ENCODE measurements around the gene FAM163A. TPM values are rescaled to one million over a fixed set of nuclear protein-coding genes. Genes with fewer than 3 reads are reported as not detected.

The FAM163A gene
- total and polyA plus RNA-seq, 9 of the 15 experiments (the other 6 are each of a cell fraction or from before 2014, with no cell fraction given): not detected

DNA sequence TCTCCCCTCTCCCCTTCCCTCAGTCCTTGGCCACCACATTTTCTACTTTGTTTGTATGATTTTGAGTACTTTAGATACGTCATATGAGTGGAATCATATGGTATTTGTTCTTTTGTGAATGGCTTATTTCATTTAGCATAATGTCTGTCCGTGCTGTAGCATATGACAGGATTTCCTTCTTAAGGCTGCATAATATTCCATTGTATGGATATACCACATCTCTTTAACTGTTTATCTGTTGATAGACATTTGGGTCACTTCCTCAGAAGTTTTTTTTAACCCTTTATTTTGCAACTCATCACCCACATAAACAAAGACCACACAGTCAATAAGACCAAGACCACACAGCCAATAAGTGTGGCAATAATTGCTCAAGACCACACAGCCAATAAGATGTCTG lies 24.9 kb downstream of the FAM163A start:
- intact Hi-C loops (cut with micrococcal nuclease): no loop called here
- Histone ChIP-seq H3K36me3 (ENCODE audit: control insufficient read depth, insufficient read depth, low read length) (no peaks in the 10 kb centered on the region), H3K27ac (ENCODE audit: extremely low read depth, low read depth, low read length) (no peak overlapping the region), H3K79me2 (ENCODE audit: control insufficient read depth, insufficient read depth, low read length) (no peaks in the 10 kb centered on the region), H3K9ac (ENCODE audit: insufficient read depth in 1 of 2, low read depth in 2 of 2, low read length in 2 of 2) (no peak overlapping the region), H3K4me2 (ENCODE audit: insufficient read depth, low read length) (no peak overlapping the region), H3K27me3 (ENCODE audit: control insufficient read depth in 2 of 2, insufficient read depth in 2 of 2, low read length in 2 of 2) (peaks cover 5 to 9% of the 10 kb centered on the region in 2 experiments; a peak in 2 of 5 replicates), H4K20me1 (replicated peaks; ENCODE audit: control insufficient read depth, insufficient read depth, low read length) (no peaks in the 10 kb centered on the region), H3K4me1 (replicated peaks in 1 of 2; ENCODE audit: control insufficient read depth in 2 of 2, insufficient read depth in 2 of 2, low read length in 2 of 2) (no peaks in the 10 kb centered on the region), H3K9me3 (replicated peaks; ENCODE audit: control insufficient read depth, insufficient read depth, low read depth, low read length) (no peaks in the 10 kb centered on the region), H3K4me3 (no peak overlapping the region), H3K9me1 (ENCODE audit: control insufficient read depth, insufficient read depth, low read length) (no peaks in the 10 kb centered on the region), H2AFZ (ENCODE audit: low read depth, low read length) (no peak overlapping the region)
- ChIA-PET CTCF (ENCODE audit: low intra/inter-chr PET ratio) (no interaction called here), POLR2A (no interaction called here)
- no peak for TF ChIP-seq PTRF (tag; IDR thresholded peaks at IDR 0.05)
- no peak for TF ChIP-seq BRD4 (IDR thresholded peaks at IDR 0.05)
- no peak for TF ChIP-seq NR3C1 (CRISPR knock-in tag; IDR thresholded peaks at IDR 0.05)
- TF ChIP-seq HDAC1 (IDR thresholded peaks at IDR 0.05): no peak
- no peak for TF ChIP-seq ZSCAN29 (IDR thresholded peaks at IDR 0.05)
- TF ChIP-seq, protein P1, sequence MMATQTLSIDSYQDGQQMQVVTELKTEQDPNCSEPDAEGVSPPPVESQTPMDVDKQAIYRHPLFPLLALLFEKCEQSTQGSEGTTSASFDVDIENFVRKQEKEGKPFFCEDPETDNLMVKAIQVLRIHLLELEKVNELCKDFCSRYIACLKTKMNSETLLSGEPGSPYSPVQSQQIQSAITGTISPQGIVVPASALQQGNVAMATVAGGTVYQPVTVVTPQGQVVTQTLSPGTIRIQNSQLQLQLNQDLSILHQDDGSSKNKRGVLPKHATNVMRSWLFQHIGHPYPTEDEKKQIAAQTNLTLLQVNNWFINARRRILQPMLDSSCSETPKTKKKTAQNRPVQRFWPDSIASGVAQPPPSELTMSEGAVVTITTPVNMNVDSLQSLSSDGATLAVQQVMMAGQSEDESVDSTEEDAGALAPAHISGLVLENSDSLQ (IDR thresholded peaks at IDR 0.05): no peak
- TF ChIP-seq MBD2 (IDR thresholded peaks at IDR 0.05; ENCODE audit: borderline replicate concordance, low read depth): no peak
- no peak for TF ChIP-seq PHF8 (IDR thresholded peaks at IDR 0.05; ENCODE audit: borderline replicate concordance, low read length)
- TF ChIP-seq RBM15 (IDR thresholded peaks at IDR 0.05; ENCODE audit: insufficient read depth, low read length): no peak
- no peak for TF ChIP-seq ERF (CRISPR knock-in tag; IDR thresholded peaks at IDR 0.05)
- TF ChIP-seq, protein P2, sequence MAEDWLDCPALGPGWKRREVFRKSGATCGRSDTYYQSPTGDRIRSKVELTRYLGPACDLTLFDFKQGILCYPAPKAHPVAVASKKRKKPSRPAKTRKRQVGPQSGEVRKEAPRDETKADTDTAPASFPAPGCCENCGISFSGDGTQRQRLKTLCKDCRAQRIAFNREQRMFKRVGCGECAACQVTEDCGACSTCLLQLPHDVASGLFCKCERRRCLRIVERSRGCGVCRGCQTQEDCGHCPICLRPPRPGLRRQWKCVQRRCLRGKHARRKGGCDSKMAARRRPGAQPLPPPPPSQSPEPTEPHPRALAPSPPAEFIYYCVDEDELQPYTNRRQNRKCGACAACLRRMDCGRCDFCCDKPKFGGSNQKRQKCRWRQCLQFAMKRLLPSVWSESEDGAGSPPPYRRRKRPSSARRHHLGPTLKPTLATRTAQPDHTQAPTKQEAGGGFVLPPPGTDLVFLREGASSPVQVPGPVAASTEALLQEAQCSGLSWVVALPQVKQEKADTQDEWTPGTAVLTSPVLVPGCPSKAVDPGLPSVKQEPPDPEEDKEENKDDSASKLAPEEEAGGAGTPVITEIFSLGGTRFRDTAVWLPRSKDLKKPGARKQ (CRISPR knock-in tag; IDR thresholded peaks at IDR 0.05): no peak
- no peak for TF ChIP-seq ZC3H8 (IDR thresholded peaks at IDR 0.05)
- TF ChIP-seq RUNX1 (IDR thresholded peaks at IDR 0.05; ENCODE audit: low read depth): no peak
- TF ChIP-seq TCF3 (CRISPR knock-in tag; IDR thresholded peaks at IDR 0.05): no peak
- TF ChIP-seq ZNF217 (CRISPR knock-in tag; IDR thresholded peaks at IDR 0.05): no peak
- no peak for TF ChIP-seq SMAD2 (IDR thresholded peaks at IDR 0.05; ENCODE audit: low read depth, low read length)
- in situ Hi-C loops (cut with MboI): no loop called here
- no TSS peak for BruUV-seq (replicated peaks)
- no peak for DNase-seq (ENCODE audit: extremely low read depth in 1 of 4, low spot score in 3 of 4)
- 0% methylated on average over 2 of the region's 2 CpGs for WGBS (ENCODE audit: insufficient coverage, low coverage, missing lambda C conversion rate)
- FAIRE-seq: no peak
- no peak for ATAC-seq
